Tongue (tissue), 3 donors: ENCODE measurements around the gene WDR18. TPM values are rescaled to one million over a fixed set of nuclear protein-coding genes. Genes with fewer than 3 reads are reported as not detected.

ENCODE experiments used
- DNase-seq: peaks from one replicate; pipeline ENCODE4 v3.0.0-alpha.2; 2015
- small RNA-seq: library from RNA; depleted of rRNA; stranded (forward); fragments of <200 nt; gene quantifications from one replicate; pipeline ENCODE3, GENCODE V24; 2014; ENCODE audit warnings: low replicate concordance
- total RNA-seq: library from RNA; depleted of rRNA; stranded (reverse); fragments of >200 nt; gene quantifications from one replicate; pipeline ENCODE4 v1.2.3, GENCODE V29; 2014

Gene WDR18
- total RNA-seq, 1 donor from 2014 or later = 44.0 TPM

DNA sequence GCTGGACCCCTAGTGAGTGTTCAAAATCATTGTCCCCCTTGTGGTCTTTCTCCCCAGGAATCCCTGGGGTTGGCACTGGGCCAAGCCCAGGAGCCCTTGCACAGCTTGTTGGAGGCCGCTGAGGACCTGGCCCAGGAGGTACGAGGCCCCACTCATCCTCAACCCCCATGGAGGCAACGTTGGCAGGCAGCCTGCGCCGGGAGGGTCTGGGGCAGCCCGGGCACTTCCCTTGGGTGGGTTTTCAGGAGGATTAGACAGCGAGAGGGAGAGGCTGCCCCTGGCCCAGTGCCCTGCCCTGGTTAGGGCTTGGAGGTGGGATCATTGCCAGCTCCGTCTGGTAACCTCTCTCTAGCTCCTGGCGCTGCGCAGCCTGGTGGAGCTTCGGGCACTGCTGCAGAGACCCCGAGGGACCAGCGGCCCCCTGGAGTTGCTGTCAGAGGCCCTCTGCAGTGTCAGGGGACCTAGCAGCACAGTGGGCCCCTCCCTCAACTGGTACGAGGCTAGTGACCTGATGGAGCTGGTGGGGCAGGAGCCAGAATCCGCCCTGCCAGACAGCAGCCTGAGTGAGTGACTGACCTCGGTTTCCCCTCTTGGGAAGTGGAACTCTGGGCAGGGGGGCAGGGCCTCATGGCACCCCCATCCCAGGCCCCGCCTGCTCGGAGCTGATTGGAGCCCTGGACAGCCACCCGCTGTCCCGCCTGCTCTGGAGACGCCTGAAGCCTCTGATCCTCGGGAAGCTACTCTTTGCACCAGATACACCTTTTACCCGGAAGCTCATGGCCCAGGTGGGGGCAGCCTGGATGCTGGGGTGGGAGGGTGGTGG lies 58.8 kb downstream of the WDR18 start:
- DNase-seq = peak; percentile 62

Small RNA genes within 50 kb of the gene (small RNA-seq; reads per million reads assigned to genes)
- gene RNU6-2 = 0.21 reads per million, percentile 30 among the genes with 10 or more reads in this experiment

Other genes starting within 250 kb of the WDR18 start
- gene MISP, start 233.2 kb upstream of the WDR18 start, total RNA-seq = 2.9 TPM
- 90.6 TPM for gene PTBP1, start 186.9 kb upstream of the WDR18 start, total RNA-seq
- 0.31 TPM for gene PLPPR3, start 162.4 kb upstream of the WDR18 start, total RNA-seq
- gene AZU1, start 156.5 kb upstream of the WDR18 start, total RNA-seq = 2.5 TPM
- gene PRTN3, start 143.3 kb upstream of the WDR18 start, total RNA-seq = 3.3 TPM
- gene ELANE, start 132.0 kb upstream of the WDR18 start, total RNA-seq = 3.5 TPM
- 5.8 TPM for gene CFD, start 124.7 kb upstream of the WDR18 start, total RNA-seq
- gene MED16, start 91.2 kb upstream of the WDR18 start, total RNA-seq = 34.4 TPM
- gene RNU6-9, start 90.9 kb upstream of the WDR18 start, total RNA-seq = not detected
- gene R3HDM4, start 71.1 kb upstream of the WDR18 start, total RNA-seq = 23.2 TPM
- gene KISS1R, start 67.0 kb upstream of the WDR18 start, total RNA-seq = not detected
- 5.2 TPM for gene ARID3A, start 58.3 kb upstream of the WDR18 start, total RNA-seq
- not detected for gene GRIN3B, start 16.1 kb downstream of the WDR18 start, total RNA-seq
- 72.1 TPM for gene TMEM259, start 36.8 kb downstream of the WDR18 start, total RNA-seq
- not detected for gene RNU6-2, start 37.2 kb downstream of the WDR18 start, total RNA-seq
- gene CNN2, start 42.3 kb downstream of the WDR18 start, total RNA-seq = 42.3 TPM
- gene ABCA7, start 55.8 kb downstream of the WDR18 start, total RNA-seq = 22.1 TPM
- 16.8 TPM for gene ARHGAP45, start 82.8 kb downstream of the WDR18 start, total RNA-seq
- gene POLR2E, start 111.0 kb downstream of the WDR18 start, total RNA-seq = 73.4 TPM
- gene GPX4, start 119.6 kb downstream of the WDR18 start, total RNA-seq = 115 TPM
- 20.9 TPM for gene SBNO2, start 189.9 kb downstream of the WDR18 start, total RNA-seq
- 64.9 TPM for gene STK11, start 221.4 kb downstream of the WDR18 start, total RNA-seq